Vagina (tissue), 2 donors: ENCODE measurements around the gene CACNB1. TPM values are rescaled to one million over a fixed set of nuclear protein-coding genes. Genes with fewer than 3 reads are reported as not detected.

Experiments used
- DNase-seq, 2 donors: peaks; one replicate each; pipeline ENCODE4 v3.0.0-alpha.2; 2017; ENCODE audit errors: extremely low spot score in 2 of 2
- H3K27ac ChIP-seq: fragments of 200-600 bp; sonication (generic); one replicate; pipeline ENCODE4 v1.5.1; 2019
- H3K27me3 ChIP-seq: fragments of 200-600 bp; sonication (generic); one replicate; pipeline ENCODE4 v1.5.1; 2019
- H3K36me3 ChIP-seq, 2 donors: fragments of 200-600 bp; sonication (generic); one replicate each; pipeline ENCODE4 v1.5.1; 2017 to 2019
- H3K4me1 ChIP-seq: fragments of 200-600 bp; sonication (generic); one replicate; pipeline ENCODE4 v1.5.1; 2019
- H3K4me3 ChIP-seq, 2 donors: fragments of 200-600 bp; sonication (generic); 1 replicate in 1 of 2; 2 replicates in 1 of 2; pipeline ENCODE4 v1.5.1; 2016 to 2019
- H3K9me3 ChIP-seq: fragments of 200-600 bp; sonication (generic); one replicate; pipeline ENCODE4 v1.5.1; 2019
- CTCF ChIP-seq, 3 experiments: fragments of 450-650 bp in 2 of 3; fragments of 200-600 bp in 1 of 3; sonication (generic) in 1 of 3; IDR thresholded peaks; one replicate each; pipeline ENCODE4 v1.5.1; 2017 to 2019; ENCODE audit warnings: antibody characterized with exemption in 3 of 3, mild to moderate bottlenecking in 2 of 3, moderate library complexity in 2 of 3
- POLR2A ChIP-seq, 2 donors: fragments of 450-650 bp; IDR thresholded peaks; one replicate each; pipeline ENCODE4 v1.6.1; 2017; ENCODE audit warnings: antibody characterized with exemption in 2 of 2, mild to moderate bottlenecking in 2 of 2, moderate library complexity in 2 of 2
- POLR2AphosphoS5 ChIP-seq, 2 donors: sonication (generic); formaldehyde crosslinking; IDR thresholded peaks; one replicate each; pipeline ENCODE4 v1.9.0; 2017; ENCODE audit warnings: antibody characterized with exemption in 2 of 2, mild to moderate bottlenecking in 2 of 2, low read depth in 1 of 2; ENCODE audit not compliant: insufficient read depth in 1 of 2
- intact Hi-C: fragments of 100-400 bp; cut with DNase I; formaldehyde crosslinking; loops from one replicate; pipeline ENCODE4 v1.15.1; 2023
- total RNA-seq: library from RNA; depleted of rRNA; stranded (reverse); fragments of >200 nt; gene quantifications from one replicate; pipeline ENCODE4 v1.2.3, GENCODE V29; 2016

The CACNB1 gene
- total RNA-seq, 1 donor from 2014 or later: 8.3 TPM

- no peaks in the 10 kb centered on the region for H3K27me3 ChIP-seq
- intact Hi-C loops: no loop called here
- no peak overlapping the region for H3K27ac ChIP-seq
- no peaks in the 10 kb centered on the region for H3K36me3 ChIP-seq
- H3K4me1 ChIP-seq: peaks cover 17% of the 10 kb centered on the region
- DNase-seq: no peak
- H3K4me3 ChIP-seq: no peak overlapping the region
- H3K9me3 ChIP-seq: no peaks in the 10 kb centered on the region
- TF ChIP-seq POLR2A (IDR thresholded peaks at IDR 0.05) (no peak), POLR2AphosphoS5 (IDR thresholded peaks at IDR 0.05; ENCODE audit: insufficient read depth in 1 of 2, low read depth in 1 of 2) (no peak), CTCF (IDR thresholded peaks at IDR 0.05) (no peak)
Measured at GRCh38 chr17:39231091-39231561, 33.7 kb upstream of the CACNB1 start.

GRCh38 chr17:39230361-39230760 lies 32.9 kb upstream of the CACNB1 start:
- DNase-seq: no peak
- H3K27me3 ChIP-seq: no peaks in the 10 kb centered on the region
- H3K36me3 ChIP-seq: no peaks in the 10 kb centered on the region
- H3K27ac ChIP-seq: no peak overlapping the region
- H3K4me1 ChIP-seq: peaks cover 25% of the 10 kb centered on the region
- no peaks in the 10 kb centered on the region for H3K9me3 ChIP-seq
- TF ChIP-seq POLR2AphosphoS5 (IDR thresholded peaks at IDR 0.05; ENCODE audit: insufficient read depth in 1 of 2, low read depth in 1 of 2) (no peak), POLR2A (IDR thresholded peaks at IDR 0.05) (no peak), CTCF (IDR thresholded peaks at IDR 0.05) (no peak)
- intact Hi-C loops: no loop called here
- H3K4me3 ChIP-seq: no peak overlapping the region

- intact Hi-C loops: no loop called here
- TF ChIP-seq POLR2AphosphoS5 (IDR thresholded peaks at IDR 0.05; ENCODE audit: insufficient read depth in 1 of 2, low read depth in 1 of 2): no peak
- no peak for TF ChIP-seq POLR2A (IDR thresholded peaks at IDR 0.05)
- no peak for TF ChIP-seq CTCF (IDR thresholded peaks at IDR 0.05)
- Histone ChIP-seq H3K27ac (no peak overlapping the region), H3K4me3 (no peak overlapping the region), H3K27me3 (no peaks in the 10 kb centered on the region), H3K4me1 (peaks cover 35% of the 10 kb centered on the region), H3K36me3 (no peaks in the 10 kb centered on the region), H3K9me3 (no peaks in the 10 kb centered on the region)
- DNase-seq: no peak
Measured at GRCh38 chr17:39229274-39229913, 31.9 kb upstream of the CACNB1 start.

GRCh38 chr17:39227364-39227919 lies 30.0 kb upstream of the CACNB1 start:
- no peak overlapping the region for H3K4me3 ChIP-seq
- intact Hi-C loops: loop anchor here (1.0 kb wide), 1 partner anchor 42 kb away; no protein-coding TSS in a partner anchor
- H3K9me3 ChIP-seq: no peaks in the 10 kb centered on the region
- TF ChIP-seq POLR2AphosphoS5 (IDR thresholded peaks at IDR 0.05; ENCODE audit: insufficient read depth in 1 of 2, low read depth in 1 of 2): no peak
- no peak for TF ChIP-seq CTCF (IDR thresholded peaks at IDR 0.05)
- no peak for TF ChIP-seq POLR2A (IDR thresholded peaks at IDR 0.05)
- no peaks in the 10 kb centered on the region for H3K27me3 ChIP-seq
- no peak for DNase-seq
- H3K4me1 ChIP-seq: peaks cover 35% of the 10 kb centered on the region
- no peak overlapping the region for H3K27ac ChIP-seq
- H3K36me3 ChIP-seq: no peaks in the 10 kb centered on the region
